GM18868 (cell line): ENCODE data around the gene CTU2.

Experiments used
- ATAC-seq: cut with Tn5 transposase; IDR thresholded peaks from one replicate; pipeline ENCODE4 v1.9.1; 2021; ENCODE audit warnings: mild to moderate bottlenecking, moderate library complexity; ENCODE audit not compliant: unreplicated experiment

Gene CTU2

GRCh38 chr16:88741368-88741767, 35.1 kb downstream of the CTU2 start:
- no peak for ATAC-seq

- no peak for ATAC-seq
Observed at GRCh38 chr16:88742896-88743605, 36.7 kb downstream of the CTU2 start.

- no peak for ATAC-seq
Observed at GRCh38 chr16:88743693-88744576, 37.6 kb downstream of the CTU2 start.

GRCh38 chr16:88744577-88745521, 38.5 kb downstream of the CTU2 start:
- ATAC-seq, result no peak

- no peak for ATAC-seq
Observed at GRCh38 chr16:88746506-88746905, 40.2 kb downstream of the CTU2 start.

GRCh38 chr16:88747588-88748301, 41.4 kb downstream of the CTU2 start:
- no peak for ATAC-seq

GRCh38 chr16:88748364-88748763, 42.1 kb downstream of the CTU2 start:
- no peak for ATAC-seq

GRCh38 chr16:88749358-88749757, 43.1 kb downstream of the CTU2 start:
- ATAC-seq, result no peak

- ATAC-seq, result no peak
Observed at GRCh38 chr16:88750854-88751253, 44.6 kb downstream of the CTU2 start.

GRCh38 chr16:88752386-88753002, 46.2 kb downstream of the CTU2 start:
- no peak for ATAC-seq

GRCh38 chr16:88753191-88753590, 46.9 kb downstream of the CTU2 start:
- ATAC-seq, result no peak

- ATAC-seq, result no peak
Observed at GRCh38 chr16:88753602-88754001, 47.3 kb downstream of the CTU2 start.

- no peak for ATAC-seq
Observed at GRCh38 chr16:88754109-88754911, 48.0 kb downstream of the CTU2 start.

- ATAC-seq, result no peak
Observed at GRCh38 chr16:88754912-88755744, 48.8 kb downstream of the CTU2 start.

- ATAC-seq, result no peak
Observed at GRCh38 chr16:88755745-88756443, 49.6 kb downstream of the CTU2 start.

GRCh38 chr16:88758227-88758943, 52.1 kb downstream of the CTU2 start:
- ATAC-seq, result no peak

GRCh38 chr16:88758944-88759244, 52.6 kb downstream of the CTU2 start:
- no peak for ATAC-seq
